HG03064 (cell line): ENCODE results near the gene HAPLN2.
"Not testable (repeated sequence)": the region's sequence is repeated elsewhere in the genome, so short reads cannot be mapped to it uniquely, and the experiment has no call there.

ENCODE experiments used
- ATAC-seq: cut with Tn5 transposase; IDR thresholded peaks from one replicate; pipeline ENCODE4 v1.9.1; 2021; ENCODE audit warnings: low read depth; ENCODE audit not compliant: unreplicated experiment

The HAPLN2 gene

GRCh38 chr1:156616463-156616862, 2.8 kb upstream of the HAPLN2 start:
- no peak for ATAC-seq

- ATAC-seq = no peak
Measured at GRCh38 chr1:156619582-156619955, 354 bp downstream of the HAPLN2 start.

GRCh38 chr1:156622581-156623297, 3.5 kb downstream of the HAPLN2 start:
- ATAC-seq = no peak

GRCh38 chr1:156623946-156624813, 5.0 kb downstream of the HAPLN2 start:
- ATAC-seq = no peak

- no peak for ATAC-seq
Measured at GRCh38 chr1:156624814-156625435, 5.7 kb downstream of the HAPLN2 start.

GRCh38 chr1:156625436-156626078, 6.3 kb downstream of the HAPLN2 start:
- no peak for ATAC-seq

- ATAC-seq = no peak
Measured at GRCh38 chr1:156626079-156626438, 6.8 kb downstream of the HAPLN2 start.

GRCh38 chr1:156627313-156627880, 8.2 kb downstream of the HAPLN2 start:
- ATAC-seq = no peak

- ATAC-seq = no peak
Measured at GRCh38 chr1:156629823-156630449, 10.7 kb downstream of the HAPLN2 start.

GRCh38 chr1:156631152-156631551, 11.9 kb downstream of the HAPLN2 start:
- not testable (repeated sequence) for ATAC-seq

- no peak for ATAC-seq
Measured at GRCh38 chr1:156632355-156632754, 13.1 kb downstream of the HAPLN2 start.

- no peak for ATAC-seq
Measured at GRCh38 chr1:156638189-156638985, 19.2 kb downstream of the HAPLN2 start.

- ATAC-seq = no peak
Measured at GRCh38 chr1:156639601-156640101, 20.4 kb downstream of the HAPLN2 start.

- no peak for ATAC-seq
Measured at GRCh38 chr1:156640842-156641706, 21.9 kb downstream of the HAPLN2 start.

- ATAC-seq = no peak
Measured at GRCh38 chr1:156641761-156642264, 22.6 kb downstream of the HAPLN2 start, which contains the start of gene BCAN. TSS of gene BCAN (plus strand) at chr1:156642117. CDS start at chr1:156646055, 3,938 bp downstream.

GRCh38 chr1:156642265-156643048, 23.2 kb downstream of the HAPLN2 start:
- ATAC-seq = no peak
